Progenitor cell of endocrine pancreas (in vitro differentiated cells): ENCODE results near the gene TMEM240. TPM values are rescaled to one million over a fixed set of nuclear protein-coding genes. Genes with fewer than 3 reads are reported as not detected.

ENCODE experiments used
- DNase-seq: peaks from one replicate; pipeline ENCODE4 v3.0.0; 2021; ENCODE audit warnings: low spot score; ENCODE audit not compliant: unreplicated experiment
- H3K27ac Mint-ChIP-seq: 2 replicates; pipeline ENCODE4 v1.8.0; 2021; ENCODE audit warnings: mild to moderate bottlenecking, moderate library complexity, mixed read lengths
- H3K27me3 Mint-ChIP-seq: 2 replicates; pipeline ENCODE4 v1.8.0; 2021; ENCODE audit warnings: mixed read lengths
- H3K36me3 Mint-ChIP-seq: 2 replicates; pipeline ENCODE4 v1.8.0; 2022; ENCODE audit warnings: mixed read lengths; ENCODE audit not compliant: insufficient read depth
- H3K4me1 Mint-ChIP-seq: 2 replicates; pipeline ENCODE4 v1.8.0; 2021; ENCODE audit warnings: low read depth, mixed read lengths
- H3K4me3 Mint-ChIP-seq: 2 replicates; pipeline ENCODE4 v1.8.0; 2021; ENCODE audit warnings: low read depth, mild to moderate bottlenecking, moderate library complexity, mixed read lengths
- H3K9me3 Mint-ChIP-seq: 2 replicates; pipeline ENCODE4 v1.8.0; 2021; ENCODE audit warnings: low read depth, mixed read lengths
- total RNA-seq: library from RNA; stranded (reverse); gene quantifications from 2 replicates; pipeline ENCODE4 v1.2.1, GENCODE V29; 2021
- TF ChIP-seq, protein P1 (sequence below): fragments of 200-600 bp; sonication (generic); IDR thresholded peaks from one replicate; pipeline ENCODE4 v1.5.0; 2021; ENCODE audit warnings: antibody characterized with exemption, mild to moderate bottlenecking; ENCODE audit not compliant: unreplicated experiment

TMEM240 gene
- total RNA-seq, 1 donor from 2014 or later, result 6.6 TPM

DNA sequence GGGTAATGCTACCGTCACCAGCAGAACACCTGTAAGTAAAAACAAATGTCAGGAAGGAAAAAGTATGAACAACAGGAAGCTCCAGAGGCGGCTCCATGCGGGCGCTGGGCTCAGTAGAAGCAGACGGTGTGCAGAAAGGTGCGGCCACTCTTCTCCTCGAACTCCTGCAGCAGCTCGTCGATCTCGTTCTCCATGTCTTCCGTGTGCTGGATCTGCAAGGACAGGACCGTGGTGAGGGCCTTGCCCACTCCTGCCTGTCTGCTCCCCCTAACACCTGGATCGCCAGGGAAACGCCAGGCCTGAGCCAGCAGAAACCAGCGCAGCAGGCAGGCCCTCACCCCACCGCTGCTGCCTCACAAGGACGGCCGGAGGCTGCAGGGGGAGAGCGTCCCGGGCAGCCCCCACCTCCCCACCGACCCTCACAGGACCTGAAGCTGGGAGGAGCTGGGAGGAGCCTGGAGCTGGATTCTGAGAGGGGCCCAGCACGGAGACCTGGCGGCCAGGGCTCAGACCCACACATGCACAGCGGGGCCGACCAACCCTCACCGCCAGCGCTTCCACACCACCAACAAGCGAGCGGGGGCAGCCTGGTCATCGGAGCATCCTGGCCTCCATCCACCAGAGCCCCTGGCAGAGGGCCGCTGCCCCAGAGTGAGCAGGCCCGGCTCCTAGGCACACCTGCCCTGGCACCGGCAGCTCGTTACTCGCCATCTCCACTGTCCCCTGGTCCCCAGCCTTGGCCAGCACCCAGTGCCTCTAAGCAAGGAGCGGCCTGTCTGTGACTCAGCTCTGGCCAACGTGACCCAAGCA, 1.7 kb upstream of the TMEM240 start:
- Mint-ChIP-seq H3K9me3 (no peaks in the 10 kb centered on the region), H3K4me1 (no peaks in the 10 kb centered on the region), H3K36me3 (peaks cover 6% of the 10 kb centered on the region), H3K27me3 (no peaks in the 10 kb centered on the region), H3K27ac (no peak overlapping the region), H3K4me3 (peak overlapping the region; percentile 65)
- no peak for DNase-seq
- TF ChIP-seq, protein P1, sequence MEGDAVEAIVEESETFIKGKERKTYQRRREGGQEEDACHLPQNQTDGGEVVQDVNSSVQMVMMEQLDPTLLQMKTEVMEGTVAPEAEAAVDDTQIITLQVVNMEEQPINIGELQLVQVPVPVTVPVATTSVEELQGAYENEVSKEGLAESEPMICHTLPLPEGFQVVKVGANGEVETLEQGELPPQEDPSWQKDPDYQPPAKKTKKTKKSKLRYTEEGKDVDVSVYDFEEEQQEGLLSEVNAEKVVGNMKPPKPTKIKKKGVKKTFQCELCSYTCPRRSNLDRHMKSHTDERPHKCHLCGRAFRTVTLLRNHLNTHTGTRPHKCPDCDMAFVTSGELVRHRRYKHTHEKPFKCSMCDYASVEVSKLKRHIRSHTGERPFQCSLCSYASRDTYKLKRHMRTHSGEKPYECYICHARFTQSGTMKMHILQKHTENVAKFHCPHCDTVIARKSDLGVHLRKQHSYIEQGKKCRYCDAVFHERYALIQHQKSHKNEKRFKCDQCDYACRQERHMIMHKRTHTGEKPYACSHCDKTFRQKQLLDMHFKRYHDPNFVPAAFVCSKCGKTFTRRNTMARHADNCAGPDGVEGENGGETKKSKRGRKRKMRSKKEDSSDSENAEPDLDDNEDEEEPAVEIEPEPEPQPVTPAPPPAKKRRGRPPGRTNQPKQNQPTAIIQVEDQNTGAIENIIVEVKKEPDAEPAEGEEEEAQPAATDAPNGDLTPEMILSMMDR, result no peak

DNA sequence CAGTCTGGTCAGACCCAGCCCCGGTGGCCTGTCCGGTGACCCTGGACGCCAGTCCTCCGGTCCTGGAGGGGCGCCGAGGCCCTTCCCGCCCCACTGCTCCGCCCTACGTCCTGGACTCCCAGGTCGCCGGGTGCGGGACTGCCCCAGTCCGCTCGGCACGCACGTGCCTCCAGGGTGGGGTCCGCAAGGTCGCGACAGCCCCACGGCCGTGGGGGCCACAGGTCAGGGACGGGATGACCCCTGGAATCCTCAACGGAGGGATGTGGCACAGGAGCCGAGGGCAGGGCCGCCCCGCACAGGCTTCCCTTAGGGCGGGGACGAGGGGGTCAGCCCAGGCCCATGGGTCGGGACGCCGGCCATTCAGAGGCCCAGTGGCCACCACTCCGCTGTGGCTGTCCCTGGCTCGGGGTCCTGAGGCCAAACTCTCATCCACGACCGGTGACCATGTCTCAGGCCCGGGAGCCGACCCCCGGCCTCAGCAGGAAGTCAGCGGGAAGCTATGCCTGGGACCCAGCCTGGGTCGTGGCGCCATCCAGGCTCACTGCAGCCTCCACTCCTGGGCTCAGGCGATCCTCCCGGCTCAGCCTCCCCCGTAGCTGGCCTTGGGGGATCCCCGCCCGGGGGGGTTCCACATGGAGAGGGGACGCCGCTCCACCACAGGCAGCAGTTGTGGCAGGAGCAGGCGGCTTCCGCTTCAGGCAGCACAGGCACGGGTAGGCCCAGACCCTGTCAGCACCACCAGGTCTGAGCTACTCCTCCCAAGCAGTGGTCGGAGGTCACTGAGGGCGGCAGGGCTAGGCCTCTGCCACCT, 599 bp upstream of the TMEM240 start:
- H3K9me3 Mint-ChIP-seq, result no peaks in the 10 kb centered on the region
- H3K27ac Mint-ChIP-seq, result no peak overlapping the region
- no peak for DNase-seq

GRCh38 chr1:1539310-1540089, 924 bp downstream of the TMEM240 start:
- no peaks in the 10 kb centered on the region for H3K27me3 Mint-ChIP-seq
- peaks cover 4% of the 10 kb centered on the region for H3K36me3 Mint-ChIP-seq
- no peaks in the 10 kb centered on the region for H3K9me3 Mint-ChIP-seq
- H3K27ac Mint-ChIP-seq, result no peak overlapping the region
- TF ChIP-seq, protein P1, result no peak
- peak overlapping the region; percentile 70 for H3K4me3 Mint-ChIP-seq
- H3K4me1 Mint-ChIP-seq, result no peaks in the 10 kb centered on the region
- no peak for DNase-seq

More for the DNA sequence above, 599 bp upstream of the TMEM240 start:
- TF ChIP-seq, protein P1, result no peak
- peaks cover 6% of the 10 kb centered on the region for H3K36me3 Mint-ChIP-seq
- H3K4me1 Mint-ChIP-seq, result no peaks in the 10 kb centered on the region
- no peaks in the 10 kb centered on the region for H3K27me3 Mint-ChIP-seq
- H3K4me3 Mint-ChIP-seq, result peak overlapping the region; percentile 65

- TF ChIP-seq, protein P1, result no peak
- Mint-ChIP-seq H3K4me3 (peak overlapping the region; percentile 30), H3K9me3 (no peaks in the 10 kb centered on the region), H3K27me3 (no peaks in the 10 kb centered on the region), H3K4me1 (no peaks in the 10 kb centered on the region), H3K27ac (no peak overlapping the region), H3K36me3 (peaks cover 4% of the 10 kb centered on the region)
- DNase-seq, result no peak
Observed at GRCh38 chr1:1538989-1539309, 1.5 kb downstream of the TMEM240 start.

DNA sequence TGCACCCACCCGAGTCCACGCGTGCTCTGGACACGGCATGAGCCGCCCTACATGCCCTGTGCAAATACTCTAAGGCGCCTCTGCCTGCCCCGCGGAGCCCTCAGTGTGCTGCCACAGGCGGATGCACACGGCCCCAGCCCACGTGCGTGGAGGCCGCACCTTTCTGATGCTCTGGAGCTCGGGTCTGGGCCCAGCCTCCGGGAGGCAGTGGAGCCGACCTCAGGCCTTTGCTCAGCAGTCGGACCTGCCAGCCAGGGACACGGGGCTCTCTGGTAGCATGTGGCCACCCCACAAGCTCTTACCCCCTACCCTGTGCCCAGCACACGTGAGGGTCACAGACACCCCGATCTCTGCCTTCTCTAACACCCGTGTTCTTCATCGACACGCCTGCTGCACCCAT, 2.1 kb downstream of the TMEM240 start:
- Mint-ChIP-seq H3K9me3 (no peaks in the 10 kb centered on the region), H3K4me1 (no peaks in the 10 kb centered on the region), H3K27me3 (no peaks in the 10 kb centered on the region), H3K4me3 (no peak overlapping the region), H3K36me3 (peaks cover 4% of the 10 kb centered on the region), H3K27ac (no peak overlapping the region)
- no peak for DNase-seq
- TF ChIP-seq, protein P1, result no peak
